H1 (cell line): Measurements from ENCODE around the gene ATP1A3. TPM values are rescaled to one million over a fixed set of nuclear protein-coding genes. Genes with fewer than 3 reads are reported as not detected.

Experiments used
- CTCF ChIA-PET: fragments of 300-600 bp; sonication (Branson Sonifier 250); formaldehyde crosslinking; loops from one replicate; lab custom pipeline; 2021; ENCODE audit not compliant: partially characterized antibody; lab: Charles Lee
- POLR2A ChIA-PET: fragments of 300-600 bp; sonication (Branson Sonifier 250); formaldehyde crosslinking; loops from one replicate; lab custom pipeline; 2021; ENCODE audit warnings: inconsistent platforms; ENCODE audit not compliant: partially characterized antibody; lab: Charles Lee
- DNase-seq, 2 experiments: peaks; one replicate each; pipeline versions ENCODE4 v3.0.0 to v3.0.0-alpha.2; 2010 to 2022; ENCODE audit warnings: low spot score in 2 of 2, low read depth in 1 of 2, mixed read lengths in 1 of 2
- FAIRE-seq: peaks from 2 replicates; lab custom pipeline; 2011; peaks lifted over from hg19 to GRCh38; lab: Jason Lieb, UNC
- H2AFZ ChIP-seq: 2 replicates; pipeline ENCODE4 v1.8.1; 2012; ENCODE audit warnings: low read length, inconsistent platforms
- H2AK5ac ChIP-seq: 2 replicates; pipeline ENCODE4 v1.6.1; 2013; ENCODE audit warnings: low read depth, low read length
- H2BK120ac ChIP-seq: replicated peaks from 2 replicates; pipeline ENCODE3; 2013; ENCODE audit warnings: low read depth, low read length, inconsistent platforms
- H2BK12ac ChIP-seq: 2 replicates; pipeline ENCODE4 v1.6.1; 2013; ENCODE audit warnings: low read depth, low read length
- H2BK15ac ChIP-seq: 2 replicates; pipeline ENCODE4 v1.6.1; 2013; ENCODE audit warnings: low read length
- H2BK20ac ChIP-seq: 2 replicates; pipeline ENCODE4 v1.6.1; 2013; ENCODE audit warnings: low read length
- H2BK5ac ChIP-seq: 2 replicates; pipeline ENCODE4 v1.6.1; 2013; ENCODE audit warnings: low read depth, low read length
- H3K14ac ChIP-seq: 2 replicates; pipeline ENCODE4 v1.6.1; 2013; ENCODE audit warnings: inconsistent platforms; ENCODE audit not compliant: insufficient read length
- H3K18ac ChIP-seq: 2 replicates; pipeline ENCODE4 v1.6.1; 2013; ENCODE audit warnings: low read length; ENCODE audit errors: extremely low read depth
- H3K23ac ChIP-seq: 2 replicates; pipeline ENCODE4 v1.6.1; 2013; ENCODE audit warnings: inconsistent platforms; ENCODE audit not compliant: insufficient read length
- H3K23me2 ChIP-seq: 2 replicates; pipeline ENCODE4 v1.6.1; 2013; ENCODE audit warnings: low read depth, low read length
- H3K27ac ChIP-seq: 2 replicates; pipeline ENCODE4 v1.6.1; 2011; ENCODE audit warnings: low read depth, low read length, inconsistent platforms
- H3K27me3 ChIP-seq, 4 experiments: replicated peaks in 1 of 4; 1 replicate in 1 of 4; 2 replicates in 3 of 4; pipeline versions ENCODE4 v1.6.1 to v1.8.1; 2011 to 2013; ENCODE audit warnings: low read length in 3 of 4, mild to moderate bottlenecking in 3 of 4, inconsistent platforms in 2 of 4, mixed read lengths in 2 of 4, moderate library complexity in 1 of 4; ENCODE audit not compliant: control insufficient read depth in 3 of 4, insufficient read depth in 3 of 4; ENCODE audit errors: extremely low read depth in 1 of 4
- H3K36me3 ChIP-seq, 4 experiments: 2 replicates each; pipeline versions ENCODE4 v1.6.1 to v1.8.1; 2011 to 2013; ENCODE audit warnings: mild to moderate bottlenecking in 4 of 4, low read length in 3 of 4, moderate library complexity in 2 of 4, control low read depth in 1 of 4, inconsistent platforms in 1 of 4; ENCODE audit not compliant: insufficient read depth in 4 of 4, control insufficient read depth in 2 of 4
- H3K4ac ChIP-seq: replicated peaks from 2 replicates; pipeline ENCODE3; 2013; ENCODE audit warnings: low read length, low read depth, mixed read lengths, inconsistent platforms; ENCODE audit not compliant: insufficient read length
- H3K4me1 ChIP-seq, 4 experiments: replicated peaks in 1 of 4; 1 replicate in 1 of 4; 2 replicates in 3 of 4; pipeline versions ENCODE4 v1.6.1 to v1.8.1; 2011 to 2013; ENCODE audit warnings: low read length in 3 of 4, inconsistent platforms in 2 of 4, mixed read lengths in 1 of 4; ENCODE audit not compliant: insufficient read depth in 4 of 4, control insufficient read depth in 3 of 4
- H3K4me2 ChIP-seq, 2 experiments: 2 replicates each; pipeline versions ENCODE4 v1.6.1 to v1.8.1; 2011 to 2013; ENCODE audit warnings: low read depth in 2 of 2, low read length in 2 of 2, control low read depth in 1 of 2, inconsistent platforms in 1 of 2, mild to moderate bottlenecking in 1 of 2; ENCODE audit not compliant: insufficient read depth in 1 of 2
- H3K4me3 ChIP-seq, 4 experiments: fragments of 200-600, 300-600 bp in 1 of 4; sonication (generic), shearing (Covaris generic), sonication (Bioruptor Twin) in 1 of 4; 2 replicates each; pipeline versions ENCODE4 v1.5.1 to v1.8.1; 2011 to 2016; ENCODE audit warnings: low read length in 4 of 4, low read depth in 3 of 4, control low read depth in 2 of 4, inconsistent platforms in 2 of 4, mild to moderate bottlenecking in 2 of 4, mixed read lengths in 1 of 4, moderate library complexity in 1 of 4; ENCODE audit not compliant: insufficient read depth in 2 of 4; ENCODE audit errors: extremely low read depth in 1 of 4
- H3K56ac ChIP-seq: replicated peaks from 2 replicates; pipeline ENCODE3; 2013; ENCODE audit warnings: low read depth, mild to moderate bottlenecking, mixed read lengths, low read length, inconsistent platforms; ENCODE audit not compliant: insufficient read length
- H3K79me1 ChIP-seq: 2 replicates; pipeline ENCODE4 v1.6.1; 2013; ENCODE audit warnings: low read depth, low read length, control low read depth
- H3K79me2 ChIP-seq, 2 experiments: 2 replicates each; pipeline versions ENCODE4 v1.6.1 to v1.8.1; 2012 to 2013; ENCODE audit warnings: low read length in 2 of 2, mild to moderate bottlenecking in 2 of 2, inconsistent platforms in 1 of 2; ENCODE audit not compliant: insufficient read depth in 2 of 2, control insufficient read depth in 1 of 2
- H3K9ac ChIP-seq, 4 experiments: replicated peaks in 1 of 4; 1 replicate in 1 of 4; 2 replicates in 3 of 4; pipeline versions ENCODE4 v1.6.1 to v1.8.1; 2011 to 2013; ENCODE audit warnings: low read depth in 3 of 4, low read length in 3 of 4, control low read depth in 2 of 4, mild to moderate bottlenecking in 2 of 4, moderate library complexity in 2 of 4, inconsistent platforms in 1 of 4; ENCODE audit errors: extremely low read depth in 1 of 4
- H3K9me3 ChIP-seq, 2 experiments: 2 replicates each; pipeline versions ENCODE4 v1.6.1 to v1.8.1; 2012 to 2013; ENCODE audit warnings: mild to moderate bottlenecking in 2 of 2, moderate library complexity in 2 of 2, control low read depth in 1 of 2, inconsistent platforms in 1 of 2, low read depth in 1 of 2, low read length in 1 of 2, mixed read lengths in 1 of 2; ENCODE audit not compliant: insufficient read depth in 2 of 2
- H4K20me1 ChIP-seq, 2 experiments: replicated peaks in 1 of 2; 2 replicates each; pipeline versions ENCODE3 to v1.8.1; 2011 to 2013; ENCODE audit warnings: inconsistent platforms in 2 of 2, low read length in 2 of 2, mild to moderate bottlenecking in 1 of 2; ENCODE audit not compliant: insufficient read depth in 2 of 2, control insufficient read depth in 1 of 2
- H4K5ac ChIP-seq: 2 replicates; pipeline ENCODE4 v1.6.1; 2013; ENCODE audit warnings: low read length, low read depth, mixed read lengths, inconsistent platforms; ENCODE audit not compliant: insufficient read length
- H4K8ac ChIP-seq: 2 replicates; pipeline ENCODE4 v1.8.0; 2013; ENCODE audit warnings: mild to moderate bottlenecking, moderate library complexity, low read length, inconsistent platforms; ENCODE audit not compliant: insufficient read depth; ENCODE audit errors: extremely low read depth
- H4K91ac ChIP-seq: replicated peaks from 2 replicates; pipeline ENCODE3; 2013; ENCODE audit warnings: low read length, mixed read lengths, inconsistent platforms; ENCODE audit not compliant: insufficient read length
- SIN3A ChIP-seq, 2 experiments: IDR thresholded peaks in 1 of 2; conservative IDR thresholded peaks in 1 of 2; 2 replicates each; pipeline ENCODE4 v1.6.1; 2011 to 2012; ENCODE audit warnings: low read length in 2 of 2, improper control_type of control experiment in 1 of 2, low read depth in 1 of 2, mild to moderate bottlenecking in 1 of 2
- TBP ChIP-seq: IDR thresholded peaks from 2 replicates; pipeline ENCODE4 v1.6.1; 2011; ENCODE audit warnings: low read depth, low read length, improper control_type of control experiment
- WGBS, 2 experiments: shearing (Covaris generic) in 1 of 2; methylation state at CpG; one replicate each; pipeline versions ENCODE4 v1.1.6 to v1.1.7; 2013 to 2015; ENCODE audit warnings: low lambda C conversion rate in 2 of 2, mixed read lengths in 2 of 2, inconsistent platforms in 1 of 2, low coverage in 1 of 2, missing lambda C conversion rate in 1 of 2; ENCODE audit not compliant: insufficient replicate concordance in 2 of 2, insufficient coverage in 1 of 2, insufficient read length in 1 of 2; ENCODE audit errors: extremely low coverage in 1 of 2, missing lambda C conversion rate in 1 of 2; 5-methylcytosine and 5-hydroxymethylcytosine counted together
- polyA plus RNA-seq, 7 experiments: library from polyadenylated mRNA; depleted of rRNA in 3 of 7; stranded (reverse) in 5 of 7; unstranded in 2 of 7; fragments of >200 nt in 5 of 7; fragments of 200-250 nt in 2 of 7; gene quantifications; 1 replicate in 5 of 7; 2 replicates in 1 of 7; 4 replicates in 1 of 7; pipeline versions ENCODE4 v1.2.1 to v1.2.3, GENCODE V29; 2011 to 2013; ENCODE audit warnings: missing spikeins in 2 of 7, mixed read lengths in 2 of 7
- total RNA-seq: library from RNA; stranded (reverse); fragmentation: NEBNext Ultra II Directional; extraction: Animal tissue kit (Norgen Biotek cat#: 25700); gene quantifications from 2 replicates; pipeline ENCODE4 v1.2.1, GENCODE V29; 2021

The ATP1A3 gene
- total and polyA plus RNA-seq, 2 of the 8 experiments (the other 6 are each of a cell fraction or from before 2014, with no cell fraction given): 11.1 to 41.2 TPM

DNA sequence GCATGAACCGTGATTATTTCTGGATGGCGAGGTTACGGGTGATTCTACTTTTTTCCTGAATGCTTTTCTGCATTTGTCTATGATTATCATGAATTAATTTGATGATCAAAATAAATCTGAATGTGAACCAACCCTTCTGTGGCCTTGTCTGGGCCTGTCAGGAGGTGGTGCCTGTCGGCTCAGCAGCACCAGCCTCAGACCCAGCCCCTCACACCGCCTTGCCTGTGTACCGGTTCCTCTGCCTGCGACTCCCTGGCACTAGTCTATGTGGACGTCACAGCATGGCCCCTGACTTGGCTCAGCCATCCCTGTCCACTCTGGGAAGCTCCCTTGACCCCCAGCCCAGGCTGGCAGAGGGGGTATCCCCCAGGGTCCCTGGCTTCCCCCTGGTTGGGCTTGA is 19.4 kb downstream of the ATP1A3 start:
- no peak overlapping the region for H3K4me3 ChIP-seq
- no peak overlapping the region for H2BK12ac ChIP-seq
- ChIA-PET CTCF (no interaction called here), POLR2A (interaction anchor here (0.9 kb wide), 1 partner anchor 14 kb away, joined by 3 read pairs; no protein-coding TSS in a partner anchor)
- FAIRE-seq (no peak), DNase-seq (no peak)
- H3K4me1 ChIP-seq: no peaks in the 10 kb centered on the region
- H3K36me3 ChIP-seq: peaks cover 0 to 8% (median 3%) of the 10 kb centered on the region in 4 experiments; a peak in 5 of 8 replicates
- H2BK15ac ChIP-seq: no peak overlapping the region
- no peak overlapping the region for H3K4ac ChIP-seq
- no peak overlapping the region for H2BK20ac ChIP-seq
- no peak overlapping the region for H3K56ac ChIP-seq
- no peak overlapping the region for H3K4me2 ChIP-seq
- no peak overlapping the region for H4K5ac ChIP-seq
- WGBS, 2 experiments: 91% methylated on average over 8 of the region's 8 CpGs; no CpG with 5 or more reads in 1 of the 2 experiments
- no peak overlapping the region for H2BK120ac ChIP-seq
- H4K20me1 ChIP-seq: peaks cover 0 to 3% of the 10 kb centered on the region in 2 experiments
- no peaks in the 10 kb centered on the region for H3K27me3 ChIP-seq
- no peak overlapping the region for H3K18ac ChIP-seq
- H4K8ac ChIP-seq: no peak overlapping the region
- H2AFZ ChIP-seq: no peak overlapping the region
- TF ChIP-seq SIN3A (conservative IDR thresholded peaks at IDR 0.05 in 1 of 2, IDR thresholded peaks at IDR 0.05 in 1 of 2; ENCODE audit: low read depth in 1 of 2, low read length in 2 of 2) (no peak), TBP (no peak)
- H3K9ac ChIP-seq: no peak overlapping the region
- no peak overlapping the region for H3K23ac ChIP-seq
- no peaks in the 10 kb centered on the region for H3K23me2 ChIP-seq
- no peaks in the 10 kb centered on the region for H3K79me1 ChIP-seq
- H3K9me3 ChIP-seq: no peaks in the 10 kb centered on the region
- H3K14ac ChIP-seq: no peak overlapping the region
- no peaks in the 10 kb centered on the region for H3K79me2 ChIP-seq
- H2AK5ac ChIP-seq: no peak overlapping the region
- H3K27ac ChIP-seq: no peak overlapping the region
- no peak overlapping the region for H2BK5ac ChIP-seq
- H4K91ac ChIP-seq: no peak overlapping the region
